Measurements from ENCODE around the gene TMEM150B. TPM values are rescaled to one million over a fixed set of nuclear protein-coding genes. Genes with fewer than 3 reads are reported as not detected.
A peak's percentile ranks its signal among the peaks of the same experiment; 100 is the strongest.

TMEM150B gene
- total RNA-seq, 1 donor from 2014 or later, result not detected

DNA sequence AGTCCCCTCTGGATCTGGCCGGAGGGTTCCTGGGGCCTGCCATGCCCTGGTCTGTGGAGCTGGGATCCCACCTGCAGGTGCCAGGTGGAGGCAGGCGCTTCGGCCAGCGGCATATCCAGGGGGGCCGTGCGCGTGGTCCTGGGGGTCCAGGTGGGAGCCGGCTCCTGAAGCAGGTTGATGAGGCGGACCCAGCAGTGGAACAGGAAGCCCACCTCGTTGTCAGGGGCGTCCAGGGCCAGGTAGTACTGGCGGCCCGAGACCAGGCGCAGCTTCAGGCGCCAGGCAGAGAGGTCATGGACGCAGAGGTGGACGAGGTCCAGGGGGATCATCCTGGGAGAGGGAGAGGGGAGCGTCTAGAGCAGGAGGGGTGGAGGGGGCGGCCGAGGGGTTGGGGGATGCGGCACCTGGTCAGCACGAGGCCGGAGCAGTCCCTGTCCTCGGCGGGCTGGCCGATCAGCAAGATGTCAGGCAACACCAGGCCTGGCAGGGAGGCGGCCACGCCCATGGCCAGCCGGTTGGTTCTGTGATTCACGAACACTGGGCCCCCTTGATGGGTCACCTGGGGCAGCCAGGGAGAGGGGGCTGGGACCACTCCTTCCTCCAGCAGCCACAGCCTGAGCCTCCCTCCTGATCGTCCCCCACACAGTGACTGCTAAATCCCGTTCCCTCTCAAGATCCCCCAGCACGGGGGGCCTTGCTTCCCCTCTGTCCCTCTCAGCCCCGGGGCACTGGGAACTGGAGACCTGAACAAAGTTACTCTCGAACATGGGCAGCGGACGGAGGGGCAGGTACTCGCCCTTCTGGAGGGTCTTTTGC is 37.2 kb upstream of the TMEM150B start:
- no peak overlapping the region for H3K27ac ChIP-seq
- H3K27me3 Mint-ChIP-seq (ENCODE audit: insufficient read depth, low read depth), result peaks cover 24% of the 10 kb centered on the region
- no peaks in the 10 kb centered on the region for H3K79me2 ChIP-seq (ENCODE audit: low read depth)
- no peak overlapping the region for H3K9ac ChIP-seq
- no peak for DNase-seq (ENCODE audit: low spot score)
- H3K27me3 ChIP-seq, result peaks cover 7% of the 10 kb centered on the region
- H3K4me3 Mint-ChIP-seq, result no peak overlapping the region
- H3K9me3 ChIP-seq (ENCODE audit: low read depth), result no peaks in the 10 kb centered on the region
- H3K9me3 Mint-ChIP-seq, result no peaks in the 10 kb centered on the region
- no peaks in the 10 kb centered on the region for H4K20me1 ChIP-seq (ENCODE audit: low read depth)
- H3K4me1 ChIP-seq, result peaks cover 9% of the 10 kb centered on the region
- H3K4me2 ChIP-seq, result no peak overlapping the region
- H3K27ac Mint-ChIP-seq, result no peak overlapping the region
- peaks cover 3% of the 10 kb centered on the region for H3F3A ChIP-seq (ENCODE audit: low read depth)
- no peak overlapping the region for H3K4me3 ChIP-seq
- peaks cover 4% of the 10 kb centered on the region for H3K4me1 Mint-ChIP-seq
- no peaks in the 10 kb centered on the region for H3K36me3 ChIP-seq
- H3K36me3 Mint-ChIP-seq, result no peaks in the 10 kb centered on the region
- TF ChIP-seq CTCF (IDR thresholded peaks at IDR 0.05) (no peak), EZH2phosphoT487 (IDR thresholded peaks at IDR 0.05) (no peak), EZH2 (IDR thresholded peaks at IDR 0.05) (no peak)
- H2AFZ ChIP-seq (replicated peaks), result peak overlapping the region; percentile 57

- H2AFZ ChIP-seq (replicated peaks), result no peak overlapping the region
- no peak for DNase-seq (ENCODE audit: low spot score)
- Mint-ChIP-seq H3K4me1 (peaks cover 2% of the 10 kb centered on the region), H3K9me3 (no peaks in the 10 kb centered on the region), H3K36me3 (no peaks in the 10 kb centered on the region), H3K27ac (no peak overlapping the region), H3K27me3 (ENCODE audit: insufficient read depth, low read depth) (peaks cover 30% of the 10 kb centered on the region), H3K4me3 (no peak overlapping the region)
- peaks cover 17% of the 10 kb centered on the region for H3K27me3 ChIP-seq
- TF ChIP-seq CTCF (IDR thresholded peaks at IDR 0.05) (no peak), EZH2 (IDR thresholded peaks at IDR 0.05) (no peak), EZH2phosphoT487 (IDR thresholded peaks at IDR 0.05) (no peak)
- no peaks in the 10 kb centered on the region for H3K9me3 ChIP-seq (ENCODE audit: low read depth)
- H3F3A ChIP-seq (ENCODE audit: low read depth), result peaks cover 3% of the 10 kb centered on the region
- H4K20me1 ChIP-seq (ENCODE audit: low read depth), result no peaks in the 10 kb centered on the region
- H3K9ac ChIP-seq, result no peak overlapping the region
- H3K4me1 ChIP-seq, result peaks cover 9% of the 10 kb centered on the region
- H3K79me2 ChIP-seq (ENCODE audit: low read depth), result no peaks in the 10 kb centered on the region
- H3K27ac ChIP-seq, result no peak overlapping the region
- no peak overlapping the region for H3K4me2 ChIP-seq
- H3K4me3 ChIP-seq, result no peak overlapping the region
- no peaks in the 10 kb centered on the region for H3K36me3 ChIP-seq
Measured at GRCh38 chr19:55360902-55361301, 35.8 kb upstream of the TMEM150B start.

DNA sequence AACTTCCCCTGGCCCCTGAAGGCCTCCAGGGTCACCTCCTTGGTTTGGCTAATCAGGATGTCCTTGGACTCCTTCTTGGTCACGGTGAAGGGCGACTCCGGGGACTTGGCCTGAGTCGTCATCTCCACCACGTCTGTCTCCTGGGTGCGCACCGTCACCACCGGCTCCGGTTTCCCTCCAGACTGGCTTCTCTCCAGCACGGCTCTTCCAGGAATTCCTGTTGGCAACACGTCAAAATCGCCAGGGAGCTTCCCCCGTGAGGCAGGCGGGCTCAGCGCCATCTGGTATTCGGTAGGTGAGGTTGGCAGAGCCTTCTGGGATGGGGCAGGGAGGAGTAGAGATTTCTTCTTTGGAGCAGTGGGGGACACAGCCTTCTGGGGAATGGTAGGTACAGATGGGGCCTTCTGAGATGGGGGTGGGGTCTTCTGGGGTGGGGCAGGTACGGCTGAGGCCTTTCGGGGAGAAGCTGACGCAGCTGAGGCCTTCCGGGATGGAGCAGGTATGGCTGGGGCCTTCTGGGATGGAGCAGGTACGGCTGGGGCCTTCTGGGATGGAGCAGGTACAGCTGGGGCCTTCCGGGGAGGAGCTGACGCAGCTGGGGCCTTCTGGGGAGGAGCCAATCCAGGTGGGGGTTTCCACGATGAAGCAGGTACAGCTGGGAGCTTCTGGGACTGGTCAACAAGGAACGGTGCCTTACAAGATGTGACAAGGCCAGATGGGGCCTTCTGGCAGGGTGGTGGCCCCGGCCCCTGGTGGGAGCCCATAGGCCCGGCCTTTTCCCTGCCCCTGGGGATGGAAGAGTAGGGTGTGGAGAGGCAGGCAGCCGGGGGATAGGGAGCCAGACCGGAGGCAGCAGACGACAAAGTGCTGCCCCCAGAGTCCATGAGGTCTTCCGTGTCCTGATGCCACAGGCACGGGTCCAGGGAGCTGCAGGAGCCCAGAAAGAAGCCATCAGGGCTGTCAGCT is 34.1 kb upstream of the TMEM150B start:
- Mint-ChIP-seq H3K9me3 (no peaks in the 10 kb centered on the region), H3K4me3 (no peak overlapping the region), H3K27me3 (ENCODE audit: insufficient read depth, low read depth) (peaks cover 40% of the 10 kb centered on the region), H3K27ac (no peak overlapping the region), H3K36me3 (no peaks in the 10 kb centered on the region), H3K4me1 (peaks cover 5% of the 10 kb centered on the region)
- H3K4me1 ChIP-seq, result peaks cover 15% of the 10 kb centered on the region
- H3K4me3 ChIP-seq, result no peak overlapping the region
- H4K20me1 ChIP-seq (ENCODE audit: low read depth), result no peaks in the 10 kb centered on the region
- no peak for DNase-seq (ENCODE audit: low spot score)
- TF ChIP-seq EZH2 (IDR thresholded peaks at IDR 0.05), result no peak
- TF ChIP-seq CTCF (IDR thresholded peaks at IDR 0.05), result no peak
- TF ChIP-seq EZH2phosphoT487 (IDR thresholded peaks at IDR 0.05), result no peak
- no peaks in the 10 kb centered on the region for H3K9me3 ChIP-seq (ENCODE audit: low read depth)
- no peaks in the 10 kb centered on the region for H3K36me3 ChIP-seq
- no peak overlapping the region for H3K9ac ChIP-seq
- H3K27me3 ChIP-seq, result peaks cover 34% of the 10 kb centered on the region
- H2AFZ ChIP-seq (replicated peaks), result no peak overlapping the region
- peaks cover 18% of the 10 kb centered on the region for H3F3A ChIP-seq (ENCODE audit: low read depth)
- no peak overlapping the region for H3K27ac ChIP-seq
- H3K79me2 ChIP-seq (ENCODE audit: low read depth), result no peaks in the 10 kb centered on the region
- no peak overlapping the region for H3K4me2 ChIP-seq
